SU-DHL-6 (cell line): ENCODE data around the gene STK26.

Source experiments
- EZH2phosphoT487 ChIP-seq: fragments of 200-600 bp; sonication (generic), shearing (Covaris generic); conservative IDR thresholded peaks from 2 replicates; pipeline ENCODE4 v1.6.1; 2018; ENCODE audit warnings: mild to moderate bottlenecking, antibody characterized with exemption, low read length, moderate library complexity, mixed read lengths
- TF ChIP-seq, protein P1 (sequence below): fragments of 200-600 bp; sonication (generic); IDR thresholded peaks from one replicate; pipeline ENCODE4 v1.5.1; 2017; ENCODE audit warnings: antibody characterized with exemption, mild to moderate bottlenecking, low read length, moderate library complexity; ENCODE audit not compliant: insufficient read depth, poor library complexity, severe bottlenecking

DNA sequence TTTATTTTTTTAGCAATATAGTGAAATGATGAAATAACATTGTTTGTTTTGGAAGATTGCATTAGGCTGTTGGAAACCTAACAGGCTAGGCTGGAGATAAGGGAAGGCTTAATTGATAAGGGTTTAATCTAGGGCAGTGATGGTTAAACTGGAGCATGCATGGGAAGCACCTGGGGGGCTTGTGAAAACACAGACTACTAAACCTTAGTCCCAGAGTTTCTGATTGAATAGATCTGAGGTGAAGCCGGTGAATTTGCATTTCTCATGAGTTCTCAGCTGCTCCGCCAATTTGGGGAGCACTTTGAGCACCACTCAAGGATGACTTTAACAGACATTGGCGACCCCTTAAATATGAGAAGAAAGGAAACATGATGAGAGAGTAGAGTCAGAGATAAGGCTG lies 11.5 kb downstream of the STK26 start:
- no peak for TF ChIP-seq EZH2phosphoT487
- TF ChIP-seq, protein P1, sequence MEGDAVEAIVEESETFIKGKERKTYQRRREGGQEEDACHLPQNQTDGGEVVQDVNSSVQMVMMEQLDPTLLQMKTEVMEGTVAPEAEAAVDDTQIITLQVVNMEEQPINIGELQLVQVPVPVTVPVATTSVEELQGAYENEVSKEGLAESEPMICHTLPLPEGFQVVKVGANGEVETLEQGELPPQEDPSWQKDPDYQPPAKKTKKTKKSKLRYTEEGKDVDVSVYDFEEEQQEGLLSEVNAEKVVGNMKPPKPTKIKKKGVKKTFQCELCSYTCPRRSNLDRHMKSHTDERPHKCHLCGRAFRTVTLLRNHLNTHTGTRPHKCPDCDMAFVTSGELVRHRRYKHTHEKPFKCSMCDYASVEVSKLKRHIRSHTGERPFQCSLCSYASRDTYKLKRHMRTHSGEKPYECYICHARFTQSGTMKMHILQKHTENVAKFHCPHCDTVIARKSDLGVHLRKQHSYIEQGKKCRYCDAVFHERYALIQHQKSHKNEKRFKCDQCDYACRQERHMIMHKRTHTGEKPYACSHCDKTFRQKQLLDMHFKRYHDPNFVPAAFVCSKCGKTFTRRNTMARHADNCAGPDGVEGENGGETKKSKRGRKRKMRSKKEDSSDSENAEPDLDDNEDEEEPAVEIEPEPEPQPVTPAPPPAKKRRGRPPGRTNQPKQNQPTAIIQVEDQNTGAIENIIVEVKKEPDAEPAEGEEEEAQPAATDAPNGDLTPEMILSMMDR = no peak
